Measurements from ENCODE around the gene RIMBP3B. TPM values are rescaled to one million over a fixed set of nuclear protein-coding genes. Genes with fewer than 3 reads are reported as not detected.
"Not testable (repeated sequence)": the region's sequence is repeated elsewhere in the genome, so short reads cannot be mapped to it uniquely, and the experiment has no call there.

Gene RIMBP3B
- total RNA-seq, 1 experiment from 2014 or later, result 0.34 TPM

DNA sequence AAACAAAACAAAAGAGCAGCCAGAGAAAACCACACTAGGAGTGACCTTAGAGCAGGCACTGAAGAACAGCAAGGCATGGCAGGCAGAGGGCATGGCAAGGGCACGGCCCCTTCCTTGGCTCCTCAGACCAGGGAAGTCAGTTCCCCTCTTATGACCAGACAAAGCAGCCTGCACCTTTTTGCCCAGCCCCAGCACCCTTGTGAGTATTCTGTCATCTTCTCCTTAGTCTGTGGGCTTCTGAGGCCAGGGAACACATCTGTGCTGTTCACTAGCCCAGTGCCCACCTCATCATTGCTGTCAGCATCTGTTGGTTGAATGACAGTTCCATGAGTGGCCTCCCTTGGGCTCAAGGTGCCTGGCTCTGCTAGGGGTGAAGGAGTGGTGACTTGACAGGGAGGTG, 23.6 kb downstream of the RIMBP3B start:
- H2AFZ ChIP-seq (ENCODE audit: low read length); H3K4me1 ChIP-seq (ENCODE audit: low read length); H3K9me3 ChIP-seq (ENCODE audit: low read length); DNase-seq; H4K20me1 ChIP-seq (ENCODE audit: insufficient read depth, low read depth, low read length); H3K79me2 ChIP-seq (ENCODE audit: low read length); H3K27ac ChIP-seq (ENCODE audit: low read length); H3K27me3 ChIP-seq (ENCODE audit: low read length); H3K36me3 ChIP-seq (ENCODE audit: insufficient read depth, low read length); H3K4me3 ChIP-seq (ENCODE audit: low read length); H3K9ac ChIP-seq (ENCODE audit: low read length); H3K9me2 ChIP-seq (replicated peaks; ENCODE audit: insufficient read depth, low read length); H3K4me2 ChIP-seq (ENCODE audit: low read depth, low read length, poor library complexity, severe bottlenecking): not testable (repeated sequence)

DNA sequence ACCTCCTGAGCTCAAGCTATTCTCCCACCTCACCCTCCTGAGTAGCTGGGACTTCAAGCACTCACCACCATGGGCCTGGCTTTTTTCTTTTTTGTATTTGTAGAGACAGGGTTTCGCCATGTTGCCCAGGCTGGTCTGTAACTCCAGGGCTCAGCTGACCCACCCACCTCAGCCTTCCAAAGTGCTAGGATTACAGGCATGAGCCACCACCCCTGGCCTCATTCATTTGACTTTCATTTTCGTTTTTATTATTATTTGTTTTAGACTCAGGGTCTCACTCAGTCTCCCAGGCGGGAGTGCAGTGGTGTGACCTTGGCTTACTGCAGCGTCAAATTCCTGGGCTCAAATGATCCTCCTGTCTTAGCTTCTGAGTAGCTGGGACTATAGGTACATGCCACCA, 24.2 kb downstream of the RIMBP3B start:
- not testable (repeated sequence) for H3K4me1 ChIP-seq (ENCODE audit: low read length); H3K79me2 ChIP-seq (ENCODE audit: low read length); H3K9ac ChIP-seq (ENCODE audit: low read length); H3K27me3 ChIP-seq (ENCODE audit: low read length); H3K9me3 ChIP-seq (ENCODE audit: low read length); DNase-seq; H3K27ac ChIP-seq (ENCODE audit: low read length); H3K9me2 ChIP-seq (replicated peaks; ENCODE audit: insufficient read depth, low read length); H3K36me3 ChIP-seq (ENCODE audit: insufficient read depth, low read length); H4K20me1 ChIP-seq (ENCODE audit: insufficient read depth, low read depth, low read length); H3K4me3 ChIP-seq (ENCODE audit: low read length); H2AFZ ChIP-seq (ENCODE audit: low read length); H3K4me2 ChIP-seq (ENCODE audit: low read depth, low read length, poor library complexity, severe bottlenecking)

DNA sequence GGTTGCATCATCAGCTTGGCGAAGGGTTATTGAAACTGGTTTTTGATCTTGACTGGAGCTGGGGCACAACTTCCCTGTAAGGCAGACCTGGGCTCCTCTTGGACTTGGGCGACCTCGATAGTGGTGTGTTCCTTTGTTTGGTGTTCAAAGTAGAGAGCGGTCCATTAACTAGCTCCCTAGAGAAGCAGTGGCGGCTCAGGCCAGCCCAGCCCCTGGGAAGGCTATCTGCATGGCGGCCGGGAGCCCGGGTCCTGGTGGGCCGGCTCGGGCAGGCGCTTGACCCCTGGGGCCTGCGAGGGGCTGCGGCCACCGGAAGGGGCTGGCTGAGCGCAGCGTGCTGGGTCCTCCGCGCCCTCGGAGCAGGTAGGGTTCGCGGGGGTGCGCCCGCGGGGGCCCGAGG, 32.8 kb downstream of the RIMBP3B start:
- H3K9me2 ChIP-seq (replicated peaks; ENCODE audit: insufficient read depth, low read length); H3K9ac ChIP-seq (ENCODE audit: low read length); H4K20me1 ChIP-seq (ENCODE audit: insufficient read depth, low read depth, low read length); H3K4me3 ChIP-seq (ENCODE audit: low read length); H3K27ac ChIP-seq (ENCODE audit: low read length); H3K9me3 ChIP-seq (ENCODE audit: low read length); DNase-seq; H2AFZ ChIP-seq (ENCODE audit: low read length); H3K27me3 ChIP-seq (ENCODE audit: low read length); H3K4me1 ChIP-seq (ENCODE audit: low read length); H3K4me2 ChIP-seq (ENCODE audit: low read depth, low read length, poor library complexity, severe bottlenecking); H3K79me2 ChIP-seq (ENCODE audit: low read length); H3K36me3 ChIP-seq (ENCODE audit: insufficient read depth, low read length): not testable (repeated sequence)

DNA sequence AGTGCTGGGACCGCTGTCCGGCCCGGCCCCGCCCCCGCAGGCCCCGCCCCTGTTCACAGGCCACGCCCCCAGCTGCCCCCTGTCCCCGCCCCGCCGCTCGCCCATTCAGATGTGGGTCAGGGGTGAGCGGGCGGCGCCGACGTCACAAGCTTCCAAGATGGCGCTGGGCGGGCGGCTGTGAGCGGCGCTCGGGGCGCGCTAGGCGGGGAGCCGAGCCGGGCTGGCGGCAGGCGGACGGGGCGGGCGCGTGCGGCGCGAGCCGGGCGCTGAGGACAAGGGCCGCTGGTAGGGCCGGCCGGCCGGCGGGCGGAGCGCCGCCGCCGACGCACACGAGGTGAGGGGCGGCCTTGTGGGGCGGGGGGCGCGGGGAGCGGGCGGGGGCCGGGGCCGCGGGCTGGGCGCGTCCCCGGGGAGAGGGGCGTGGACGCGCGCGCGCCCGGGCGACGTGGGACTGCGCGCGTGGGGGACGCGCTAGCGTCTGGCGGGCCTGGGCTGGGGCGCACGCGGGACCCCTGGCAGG, 33.7 kb downstream of the RIMBP3B start, which contains the start of gene HIC2:
TSS of gene HIC2 (plus strand) at position 145 of the 520 bp plus-strand sequence. CDS start 25,461 bp downstream, outside the sequence.
- not testable (repeated sequence) for DNase-seq; H3K9me2 ChIP-seq (replicated peaks; ENCODE audit: insufficient read depth, low read length); H3K36me3 ChIP-seq (ENCODE audit: insufficient read depth, low read length); H3K4me1 ChIP-seq (ENCODE audit: low read length); H3K79me2 ChIP-seq (ENCODE audit: low read length); H2AFZ ChIP-seq (ENCODE audit: low read length); H3K27ac ChIP-seq (ENCODE audit: low read length); H4K20me1 ChIP-seq (ENCODE audit: insufficient read depth, low read depth, low read length); H3K4me2 ChIP-seq (ENCODE audit: low read depth, low read length, poor library complexity, severe bottlenecking); H3K27me3 ChIP-seq (ENCODE audit: low read length); H3K9me3 ChIP-seq (ENCODE audit: low read length)
- Histone ChIP-seq H3K4me3 (ENCODE audit: low read length) (peak within 1 kb of the TSS; percentile 54; the same call in 1 of the 2 replicates), H3K9ac (ENCODE audit: low read length) (peak within 1 kb of the TSS; percentile 55; the same call in 1 of the 2 replicates)

DNA sequence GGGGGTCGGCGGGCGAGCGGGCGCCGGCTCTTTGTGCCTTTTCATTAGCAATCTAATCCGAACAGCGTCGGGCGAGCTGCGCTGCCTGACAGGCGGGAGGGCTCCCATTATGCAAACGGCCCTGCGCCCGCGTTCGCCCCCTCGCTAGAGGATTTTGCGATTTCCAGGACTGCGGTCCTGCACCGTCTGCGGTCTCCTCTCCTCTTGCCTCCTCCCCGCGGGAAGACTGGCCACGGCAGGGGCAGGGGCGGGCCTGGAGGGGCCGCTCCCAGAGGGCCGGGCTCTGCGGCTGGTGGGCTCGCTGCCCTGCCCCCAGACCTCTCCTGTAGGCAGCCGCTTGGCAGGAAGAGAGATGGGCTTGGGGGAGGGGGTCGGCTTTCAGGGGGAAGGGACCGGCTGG, 34.3 kb downstream of the RIMBP3B start:
- peak overlapping the region; percentile 54; the same call in 1 of the 2 replicates for H3K4me3 ChIP-seq (ENCODE audit: low read length)
- not testable (repeated sequence) for H3K27ac ChIP-seq (ENCODE audit: low read length); H3K36me3 ChIP-seq (ENCODE audit: insufficient read depth, low read length); H3K9me2 ChIP-seq (replicated peaks; ENCODE audit: insufficient read depth, low read length); H3K9me3 ChIP-seq (ENCODE audit: low read length); H4K20me1 ChIP-seq (ENCODE audit: insufficient read depth, low read depth, low read length); H2AFZ ChIP-seq (ENCODE audit: low read length); H3K4me1 ChIP-seq (ENCODE audit: low read length); H3K27me3 ChIP-seq (ENCODE audit: low read length); H3K4me2 ChIP-seq (ENCODE audit: low read depth, low read length, poor library complexity, severe bottlenecking); H3K79me2 ChIP-seq (ENCODE audit: low read length); DNase-seq
- H3K9ac ChIP-seq (ENCODE audit: low read length), result peak overlapping the region; percentile 55; the same call in 1 of the 2 replicates

DNA sequence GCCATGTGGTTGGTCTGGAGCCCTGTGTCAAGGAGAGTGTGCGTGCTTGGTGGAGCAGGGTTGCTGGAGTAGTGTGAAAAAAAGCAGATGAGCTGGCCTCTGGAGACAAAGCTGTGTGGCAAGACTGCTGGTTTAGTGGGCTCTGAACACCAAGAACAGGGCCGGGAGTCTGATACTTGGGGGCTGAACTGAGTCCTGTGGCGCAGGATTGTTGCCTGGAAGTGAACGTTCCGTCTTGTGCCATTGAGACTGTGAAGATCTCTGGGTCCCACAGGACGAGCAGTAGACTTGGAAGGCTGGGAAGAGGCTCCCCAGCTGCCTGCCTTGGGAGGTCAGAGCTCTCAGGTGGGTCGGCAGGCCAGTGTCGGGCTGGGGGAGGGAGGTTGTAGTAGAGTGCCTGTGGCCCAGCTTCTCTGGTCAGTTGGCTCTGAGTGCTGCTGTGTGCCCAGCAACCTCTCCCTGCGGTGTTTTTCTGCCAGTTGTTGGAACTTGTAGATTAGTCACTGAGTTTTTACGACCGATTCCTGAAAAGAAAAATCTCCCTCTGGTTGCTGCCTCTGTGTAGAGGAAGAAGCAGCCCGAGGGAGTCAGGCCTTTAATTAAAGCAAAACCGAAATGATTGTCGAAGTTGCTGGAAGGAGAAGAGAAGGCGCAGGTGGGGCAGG, 35.6 kb downstream of the RIMBP3B start:
- H3K4me3 ChIP-seq (ENCODE audit: low read length); H2AFZ ChIP-seq (ENCODE audit: low read length); H3K4me1 ChIP-seq (ENCODE audit: low read length); H3K9ac ChIP-seq (ENCODE audit: low read length); H3K4me2 ChIP-seq (ENCODE audit: low read depth, low read length, poor library complexity, severe bottlenecking); H4K20me1 ChIP-seq (ENCODE audit: insufficient read depth, low read depth, low read length); H3K27me3 ChIP-seq (ENCODE audit: low read length); DNase-seq; H3K9me3 ChIP-seq (ENCODE audit: low read length); H3K27ac ChIP-seq (ENCODE audit: low read length); H3K9me2 ChIP-seq (replicated peaks; ENCODE audit: insufficient read depth, low read length); H3K79me2 ChIP-seq (ENCODE audit: low read length); H3K36me3 ChIP-seq (ENCODE audit: insufficient read depth, low read length): not testable (repeated sequence)

DNA sequence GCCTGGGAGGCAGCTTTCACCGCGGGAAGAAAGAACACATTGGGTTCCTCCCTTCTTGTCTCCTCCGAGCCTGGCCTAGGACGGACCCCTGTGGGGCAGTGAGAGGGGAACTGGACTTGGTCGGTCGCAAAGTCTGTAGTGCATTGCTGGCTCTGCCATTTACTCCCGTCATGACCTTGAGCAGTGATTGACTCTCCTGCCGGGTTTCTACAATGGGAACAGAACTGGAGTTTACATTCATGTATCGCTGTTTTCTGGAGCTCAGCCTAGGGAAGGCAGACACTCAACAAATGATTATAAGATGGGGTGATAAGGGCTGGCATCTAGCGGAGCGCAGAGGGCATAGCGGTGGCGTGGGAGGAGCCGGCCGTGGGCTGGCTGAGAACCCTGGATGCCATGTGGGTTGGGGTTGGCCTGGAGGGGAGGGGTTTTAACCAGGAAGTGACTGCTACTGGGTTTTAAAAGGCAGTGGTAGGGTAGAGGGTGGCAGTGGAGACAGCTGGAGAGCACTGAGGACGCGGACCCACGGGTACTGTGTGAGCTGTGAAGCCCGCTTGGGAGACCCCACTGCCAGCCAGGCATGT, 36.7 kb downstream of the RIMBP3B start:
- H3K27me3 ChIP-seq (ENCODE audit: low read length); H3K4me2 ChIP-seq (ENCODE audit: low read depth, low read length, poor library complexity, severe bottlenecking); H3K9me2 ChIP-seq (replicated peaks; ENCODE audit: insufficient read depth, low read length); H3K4me3 ChIP-seq (ENCODE audit: low read length); H3K27ac ChIP-seq (ENCODE audit: low read length); H3K9ac ChIP-seq (ENCODE audit: low read length); H4K20me1 ChIP-seq (ENCODE audit: insufficient read depth, low read depth, low read length); H3K36me3 ChIP-seq (ENCODE audit: insufficient read depth, low read length); H3K4me1 ChIP-seq (ENCODE audit: low read length); DNase-seq; H2AFZ ChIP-seq (ENCODE audit: low read length); H3K79me2 ChIP-seq (ENCODE audit: low read length); H3K9me3 ChIP-seq (ENCODE audit: low read length): not testable (repeated sequence)

DNA sequence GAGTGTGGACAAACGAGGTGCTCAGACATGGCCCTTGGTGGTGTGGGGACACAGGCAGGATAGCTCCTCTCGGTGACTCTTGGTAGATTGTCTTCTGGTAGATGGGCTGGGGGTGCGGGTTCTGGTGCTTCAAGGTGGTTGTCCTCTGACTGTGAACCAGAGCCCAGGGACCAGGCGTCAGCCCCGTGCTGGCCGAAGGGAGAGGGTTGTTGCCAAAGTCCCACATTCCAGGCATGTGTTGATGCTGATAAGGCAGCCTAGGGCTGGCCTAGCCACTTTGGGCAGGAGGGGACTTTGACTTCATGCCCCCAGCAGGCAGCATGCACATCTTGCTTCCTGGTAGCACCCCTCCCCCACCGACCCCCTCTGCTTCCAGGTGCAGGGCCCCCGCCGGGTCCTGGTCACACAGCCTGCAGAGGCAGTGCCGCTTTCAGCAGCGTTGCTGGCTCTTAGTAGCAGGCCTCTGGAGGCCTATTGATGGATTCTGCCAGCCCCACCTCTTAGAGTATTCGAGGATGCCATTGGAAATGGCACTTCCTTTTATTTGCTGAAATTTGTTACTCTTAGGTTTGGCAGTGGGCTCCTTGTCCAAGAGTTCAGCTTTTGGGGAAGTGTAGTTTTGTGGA, 40.6 kb downstream of the RIMBP3B start:
- not testable (repeated sequence) for H3K9me3 ChIP-seq (ENCODE audit: low read length); H3K36me3 ChIP-seq (ENCODE audit: insufficient read depth, low read length); H4K20me1 ChIP-seq (ENCODE audit: insufficient read depth, low read depth, low read length); H2AFZ ChIP-seq (ENCODE audit: low read length); H3K9ac ChIP-seq (ENCODE audit: low read length); H3K79me2 ChIP-seq (ENCODE audit: low read length); H3K4me1 ChIP-seq (ENCODE audit: low read length); H3K4me3 ChIP-seq (ENCODE audit: low read length); H3K27ac ChIP-seq (ENCODE audit: low read length); H3K4me2 ChIP-seq (ENCODE audit: low read depth, low read length, poor library complexity, severe bottlenecking); H3K27me3 ChIP-seq (ENCODE audit: low read length); DNase-seq; H3K9me2 ChIP-seq (replicated peaks; ENCODE audit: insufficient read depth, low read length)
